Measurements from ENCODE around the gene ADGRB3.
"Not testable (repeated sequence)": the region's sequence is repeated elsewhere in the genome, so short reads cannot be mapped to it uniquely, and the experiment has no call there.

The ADGRB3 gene

DNA sequence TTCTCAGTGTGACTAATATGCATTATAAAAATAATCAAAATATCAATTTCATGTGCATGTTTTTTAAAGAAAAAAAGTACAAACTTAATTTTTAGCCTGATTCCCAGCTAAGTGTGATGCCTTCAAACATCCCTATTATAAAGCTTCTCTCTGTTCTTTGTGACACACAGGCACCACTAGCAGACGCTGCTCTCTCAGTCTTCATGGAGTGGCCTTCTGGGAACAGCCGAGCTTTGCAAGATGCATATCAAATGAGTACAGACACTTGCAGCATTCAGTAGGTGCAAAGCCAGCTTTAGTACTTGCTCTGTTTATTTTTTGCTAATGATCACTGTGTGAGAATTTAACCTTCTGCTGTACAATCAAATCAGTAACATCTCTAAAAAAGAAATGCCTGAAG is 340.0 kb downstream of the ADGRB3 start:
- FAIRE-seq: no peak

DNA sequence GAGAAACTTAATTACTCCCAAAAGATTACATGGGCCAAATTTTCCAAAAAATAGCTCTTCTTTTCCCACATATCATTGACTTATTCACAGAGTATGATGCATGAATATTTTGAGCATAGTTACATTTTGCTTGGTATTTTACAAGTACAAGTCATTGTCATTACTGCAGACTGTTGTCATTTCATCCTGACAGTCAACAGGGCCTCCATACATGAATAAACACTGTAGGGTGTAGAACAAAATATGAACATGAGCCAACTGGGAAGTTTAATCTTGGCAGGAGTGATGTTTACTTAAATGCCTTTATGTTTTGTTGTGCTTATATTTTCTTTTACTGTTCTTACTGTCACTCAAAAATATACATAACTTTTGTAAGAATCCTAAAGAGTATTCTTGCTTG is 340.7 kb downstream of the ADGRB3 start:
- no peak for FAIRE-seq

DNA sequence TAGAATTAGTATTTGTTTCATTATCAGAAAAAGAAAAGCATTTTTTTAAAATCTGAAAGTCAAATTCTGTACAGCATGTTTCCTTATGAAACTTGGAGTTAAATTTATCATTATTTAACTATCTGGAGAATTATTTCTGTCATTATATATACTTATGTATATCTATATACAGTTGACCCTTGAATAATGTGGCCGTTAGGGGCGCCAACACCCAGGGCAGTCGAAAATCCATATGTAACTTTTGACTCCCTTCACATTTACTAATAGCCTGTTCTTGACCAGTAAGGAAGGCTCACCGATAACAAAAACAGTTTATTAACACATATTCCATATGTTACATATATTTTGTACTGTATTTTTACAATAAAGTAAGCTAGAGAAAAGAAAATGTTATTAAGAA is 341.2 kb downstream of the ADGRB3 start:
- FAIRE-seq: no peak

DNA sequence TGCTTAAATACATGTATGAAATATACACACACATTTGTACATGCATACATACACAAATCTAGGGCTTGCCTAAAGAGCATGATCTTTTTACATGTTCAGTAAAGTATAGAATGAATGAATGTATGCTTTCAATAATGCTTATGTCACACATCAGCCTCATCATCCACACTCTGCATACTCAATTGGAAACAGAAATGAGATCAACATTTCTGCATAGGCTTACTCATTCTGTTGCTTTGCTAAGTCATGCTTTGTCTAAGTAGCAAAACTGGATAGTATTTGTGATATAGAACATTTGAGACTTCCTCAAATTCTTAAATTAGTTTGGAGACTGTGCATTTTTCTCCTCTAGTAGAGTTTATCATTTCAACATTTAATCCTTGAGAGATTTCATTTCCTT is 343.3 kb downstream of the ADGRB3 start:
- FAIRE-seq: no peak

DNA sequence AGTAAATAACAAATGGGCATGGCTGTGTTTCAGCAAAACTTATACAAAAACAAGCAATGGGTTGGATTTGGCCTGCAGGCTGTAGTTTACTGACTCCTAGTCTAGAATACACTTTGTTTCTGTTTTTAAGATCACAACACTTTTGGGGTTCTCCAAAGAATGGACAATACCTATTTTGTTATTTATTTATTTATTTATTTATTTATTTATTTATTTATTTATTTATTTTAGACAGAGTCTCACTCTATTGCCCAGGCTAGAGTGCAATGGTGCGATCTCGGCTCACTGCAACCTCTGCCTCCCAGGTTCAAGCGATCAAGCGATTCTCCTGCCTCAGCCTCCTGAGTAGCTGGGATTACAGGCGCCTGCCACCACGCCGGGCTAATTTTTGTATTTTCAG is 346.6 kb downstream of the ADGRB3 start:
- FAIRE-seq: not testable (repeated sequence)

DNA sequence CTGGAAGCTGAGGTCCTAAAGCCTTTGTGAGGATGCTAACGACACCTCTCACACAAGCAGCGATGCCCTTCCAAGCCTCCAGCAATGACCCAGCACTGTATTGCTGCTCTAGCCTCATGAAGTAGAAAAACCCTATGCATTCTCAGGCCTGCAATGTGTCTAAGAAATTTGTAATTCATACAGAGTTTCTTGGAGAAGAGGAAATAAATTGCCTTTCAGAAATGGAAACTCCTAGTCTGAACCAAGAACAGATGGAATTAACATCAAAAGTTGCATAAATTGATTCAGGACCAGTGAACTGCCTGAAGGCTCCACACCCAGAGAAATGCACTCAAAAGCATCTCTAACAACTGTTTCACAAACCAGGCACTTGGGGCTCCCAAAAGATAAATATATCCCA is 353.6 kb downstream of the ADGRB3 start:
- FAIRE-seq: no peak

DNA sequence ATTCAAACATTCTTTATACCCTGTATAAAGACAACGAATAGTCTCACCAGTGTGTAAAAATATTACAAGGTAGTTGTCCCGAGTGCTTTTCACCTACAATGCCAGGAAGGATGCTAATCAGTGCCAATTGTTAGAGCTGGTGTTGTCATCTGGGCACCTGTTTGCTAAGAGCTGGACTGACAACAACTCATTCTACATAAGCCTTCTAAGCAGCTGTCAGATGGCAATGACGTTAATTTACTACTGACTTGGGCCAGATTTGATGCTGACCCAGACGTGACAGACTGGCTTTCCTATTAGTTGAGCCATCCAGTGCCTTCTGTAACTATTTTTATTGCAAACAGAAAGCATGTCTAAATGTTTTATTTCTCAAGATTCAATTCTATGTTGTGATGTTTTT is 355.2 kb downstream of the ADGRB3 start:
- FAIRE-seq: no peak

DNA sequence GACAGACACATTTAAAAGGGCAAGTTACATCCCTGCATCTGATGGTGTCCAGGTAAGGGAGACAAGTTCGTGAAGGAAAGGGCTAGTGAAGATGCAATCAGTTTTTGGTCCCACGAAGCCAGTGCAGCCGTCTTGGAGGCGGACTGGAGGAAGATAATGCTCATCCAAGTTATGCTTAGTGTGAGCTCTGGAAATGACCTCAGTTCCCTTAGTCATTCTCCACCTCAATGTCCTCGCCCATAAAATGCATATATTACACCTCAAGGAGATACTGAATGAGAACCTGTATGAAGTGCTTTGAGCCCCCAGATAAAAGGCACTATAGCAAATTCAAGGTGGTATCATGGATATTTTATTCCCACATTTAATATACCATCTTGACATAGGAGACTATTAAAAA is 358.8 kb downstream of the ADGRB3 start:
- FAIRE-seq: no peak

DNA sequence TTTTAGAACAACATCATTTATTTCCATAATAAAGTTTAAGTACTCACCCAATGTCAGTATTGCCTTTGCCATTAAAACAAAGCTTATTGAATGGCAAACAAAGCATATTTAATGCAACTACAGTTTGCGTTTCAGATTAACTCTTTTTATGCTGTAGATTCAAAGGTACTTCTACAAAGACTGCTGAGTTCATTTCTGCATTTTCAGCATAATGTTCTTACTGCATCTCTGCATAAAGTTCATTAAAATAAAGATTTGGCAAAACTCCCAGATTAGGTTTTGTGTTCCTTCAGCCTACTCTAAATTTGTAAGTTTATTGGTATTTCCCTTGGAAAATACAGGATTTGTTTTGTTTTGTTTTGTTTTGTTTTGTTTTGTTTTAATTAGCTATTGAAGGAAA is 359.4 kb downstream of the ADGRB3 start:
- no peak for FAIRE-seq

DNA sequence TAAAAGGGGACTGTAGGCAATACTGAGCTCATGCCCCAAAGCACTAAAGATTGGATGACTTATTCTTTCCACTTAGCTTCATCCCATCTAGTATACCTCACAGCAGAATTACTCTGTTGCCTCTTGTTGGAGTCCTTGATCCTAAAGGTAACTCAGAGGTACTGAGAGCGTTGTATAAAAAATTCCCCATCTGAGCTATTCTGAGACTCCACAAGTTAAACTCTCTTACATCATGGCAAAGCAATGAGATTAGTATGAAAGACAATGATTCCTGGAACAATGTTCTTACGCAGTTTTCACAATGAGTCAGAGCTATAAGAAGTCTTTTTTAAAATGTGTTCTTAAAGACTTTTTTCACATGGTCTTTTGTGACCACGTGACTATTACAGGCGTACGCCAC is 370.1 kb downstream of the ADGRB3 start:
- no peak for FAIRE-seq

DNA sequence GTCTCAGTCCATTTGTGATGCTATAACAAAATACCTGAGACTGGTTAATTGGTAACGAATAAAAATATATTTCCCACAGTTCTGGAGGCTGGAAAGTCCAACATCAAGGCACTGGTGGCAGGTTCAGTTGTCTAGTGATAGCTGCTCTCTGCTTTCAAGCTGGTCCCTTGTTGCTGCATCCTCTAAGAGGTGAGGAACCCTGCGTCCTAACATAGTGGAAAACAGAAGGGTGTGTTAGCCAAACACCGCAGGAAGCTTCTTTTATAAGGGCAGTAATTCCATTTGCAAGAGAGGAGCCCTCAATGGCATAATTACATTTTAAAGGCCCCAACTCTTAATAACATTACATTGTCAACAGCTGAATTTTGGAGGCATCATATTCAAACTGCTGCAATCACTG is 372.7 kb downstream of the ADGRB3 start:
- FAIRE-seq: no peak

DNA sequence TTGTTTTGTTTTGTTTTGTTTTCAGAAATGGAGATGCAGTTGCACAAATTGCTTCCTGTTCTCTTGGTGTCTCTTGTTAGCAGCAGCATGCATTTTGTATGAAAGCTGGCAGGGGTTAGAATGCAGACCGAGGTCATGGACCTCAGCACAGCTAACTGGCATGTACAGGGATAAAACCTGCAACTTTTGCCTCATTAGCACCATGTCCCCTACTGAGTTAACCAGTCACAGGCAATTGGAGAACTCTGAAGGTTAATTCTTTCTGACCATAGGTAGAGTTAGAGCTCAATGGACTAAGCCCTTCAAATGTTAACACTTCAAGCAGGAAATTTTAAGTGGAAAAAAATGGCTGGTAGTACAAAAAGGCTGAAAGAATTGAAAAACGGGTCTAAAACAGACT is 377.1 kb downstream of the ADGRB3 start:
- FAIRE-seq: no peak

DNA sequence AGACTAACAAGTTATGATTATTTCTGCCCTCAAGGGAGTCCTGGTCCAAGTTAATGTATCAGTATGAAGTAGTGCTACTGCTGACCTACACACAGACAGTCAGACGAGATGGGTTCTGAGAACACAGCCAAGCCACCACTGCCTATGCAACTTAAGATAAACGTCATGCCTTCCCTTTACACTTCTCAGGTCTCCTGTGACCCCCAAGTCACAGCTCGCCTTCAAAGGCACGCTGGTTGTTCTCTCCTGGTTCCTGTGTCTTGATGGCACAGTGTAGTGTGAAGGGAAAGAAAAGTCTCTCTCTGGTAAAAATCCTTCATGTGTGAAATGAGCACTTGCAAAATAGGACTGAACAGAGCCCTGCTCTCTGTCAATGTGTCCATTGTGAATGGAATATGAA is 377.8 kb downstream of the ADGRB3 start:
- FAIRE-seq: no peak

DNA sequence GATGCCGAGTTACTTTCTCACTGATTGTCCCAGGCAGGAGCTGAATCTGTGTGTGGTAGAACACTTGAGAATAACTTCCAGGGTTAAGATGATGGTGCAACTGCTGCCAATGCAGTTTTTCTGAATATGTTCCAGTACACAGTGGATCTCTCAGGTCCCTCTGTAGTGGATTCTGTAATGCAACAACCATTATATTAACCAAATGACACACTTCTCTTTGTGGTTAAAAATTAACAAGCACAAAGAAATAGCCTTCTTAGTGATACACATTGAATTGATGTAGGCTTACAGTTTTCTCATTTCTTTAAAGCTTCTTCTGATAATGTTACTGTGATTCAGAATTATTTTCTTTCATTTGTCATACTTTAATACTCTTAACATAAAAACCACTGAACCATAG is 383.8 kb downstream of the ADGRB3 start:
- FAIRE-seq: no peak

DNA sequence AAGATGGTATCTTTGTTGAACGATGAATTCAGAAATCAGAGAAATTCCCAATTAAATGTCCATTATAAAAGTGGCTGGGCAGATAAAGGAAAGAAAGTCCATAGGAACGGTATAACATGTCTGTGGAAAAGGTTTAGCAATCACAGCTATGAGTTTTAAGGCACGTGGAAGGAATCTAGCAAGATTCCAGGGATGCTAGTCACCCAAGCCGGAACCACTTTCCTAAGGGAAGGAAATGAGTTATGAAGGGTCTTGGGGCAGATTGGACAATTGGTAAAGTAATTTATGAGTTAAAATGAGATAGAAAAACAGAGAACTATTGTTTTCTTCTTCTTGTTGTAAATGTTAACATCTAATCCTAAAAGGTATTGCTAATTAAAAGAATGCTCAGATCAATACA is 384.8 kb downstream of the ADGRB3 start:
- FAIRE-seq: no peak

DNA sequence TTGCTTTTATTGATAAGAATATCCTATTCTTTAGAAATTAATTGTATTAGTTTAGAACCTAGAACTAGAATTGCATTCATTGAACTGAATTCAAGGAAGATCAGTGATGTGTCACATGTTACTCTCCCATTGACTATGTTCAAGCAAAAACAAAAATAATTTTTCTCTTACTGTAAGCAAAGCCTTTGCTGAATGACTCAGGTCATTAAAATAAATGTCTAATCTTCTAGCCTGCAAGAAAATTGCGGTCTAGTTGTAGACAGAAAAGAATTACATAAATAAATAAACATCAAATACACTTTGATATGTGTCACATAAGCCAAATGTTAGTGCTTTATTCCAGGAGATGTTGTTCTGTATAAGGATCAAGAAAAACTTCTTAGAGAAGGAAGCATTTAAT is 387.9 kb downstream of the ADGRB3 start:
- FAIRE-seq: no peak

DNA sequence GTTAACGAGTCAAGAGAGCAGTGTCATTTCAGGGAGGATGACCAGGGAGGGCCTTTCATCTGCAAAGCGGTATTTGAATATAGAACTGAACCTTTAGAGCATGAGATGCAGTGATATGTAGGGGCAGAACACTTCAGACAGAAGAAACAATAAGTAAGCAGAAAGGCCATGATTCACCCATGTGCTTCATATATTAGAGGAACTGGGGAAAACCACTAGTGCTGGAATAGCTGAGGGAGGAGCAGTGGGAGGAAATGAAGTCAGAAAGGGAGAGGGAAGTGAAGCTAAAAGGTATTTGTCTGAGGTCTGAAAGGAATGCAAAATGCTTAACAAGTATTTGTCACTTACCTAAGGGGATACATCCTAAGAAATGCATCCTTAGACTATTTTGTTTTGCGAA is 391.2 kb downstream of the ADGRB3 start:
- FAIRE-seq: no peak

DNA sequence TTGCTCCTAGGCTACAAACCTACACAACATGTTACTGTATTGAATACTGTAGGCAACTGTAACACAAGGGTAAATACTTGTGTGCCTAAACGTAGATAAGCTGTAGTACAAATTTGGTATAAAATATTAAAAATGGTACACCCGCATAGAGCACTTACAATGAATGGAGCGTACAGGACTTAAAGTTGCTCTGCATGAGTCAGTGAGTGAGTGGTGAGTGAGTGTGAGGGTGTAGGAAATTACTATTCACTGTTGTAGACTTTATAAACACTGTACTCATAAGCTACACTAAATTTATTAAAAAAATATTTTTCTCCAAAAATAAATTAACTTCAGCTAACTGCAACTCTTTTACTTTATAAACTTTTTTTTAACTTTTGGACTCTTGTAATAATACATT is 391.6 kb downstream of the ADGRB3 start:
- FAIRE-seq: no peak

DNA sequence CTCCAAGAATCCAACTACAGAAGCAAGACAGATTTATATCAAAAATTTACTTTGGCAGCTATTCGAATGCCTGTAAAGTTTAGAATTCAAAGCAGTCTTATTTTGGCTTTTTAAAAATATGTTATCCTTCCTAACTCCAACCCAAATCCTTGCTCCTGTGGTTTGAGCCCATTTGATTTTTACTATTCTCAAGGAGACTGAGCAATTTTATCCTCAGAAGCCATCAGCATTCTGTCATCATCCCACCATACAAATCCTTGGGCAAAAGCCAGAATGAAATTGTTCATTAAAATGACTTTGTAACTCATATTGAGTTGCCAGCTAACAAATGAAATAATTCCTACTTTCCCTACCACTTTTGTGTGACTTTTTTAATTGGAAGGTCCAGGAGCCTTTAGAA is 392.8 kb downstream of the ADGRB3 start:
- FAIRE-seq: no peak

DNA sequence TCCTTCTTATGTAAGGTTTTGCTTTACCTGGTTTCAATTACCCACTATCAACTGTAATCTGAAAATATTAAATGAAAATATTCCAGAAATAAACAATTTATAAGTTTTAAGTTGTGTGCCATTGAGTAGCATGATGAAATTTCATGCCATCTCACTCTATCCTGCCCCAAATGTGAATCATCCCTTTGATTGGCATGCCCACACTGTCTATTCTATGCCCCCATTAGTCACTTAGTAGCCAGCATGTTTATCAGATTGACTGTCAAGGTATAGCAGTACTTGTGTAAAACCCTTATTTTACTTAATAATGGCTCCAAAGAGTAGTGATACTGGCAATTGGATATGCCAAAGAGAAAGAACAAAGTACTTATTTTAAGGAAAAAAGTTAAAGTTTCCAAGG is 403.8 kb downstream of the ADGRB3 start:
- FAIRE-seq: no peak

DNA sequence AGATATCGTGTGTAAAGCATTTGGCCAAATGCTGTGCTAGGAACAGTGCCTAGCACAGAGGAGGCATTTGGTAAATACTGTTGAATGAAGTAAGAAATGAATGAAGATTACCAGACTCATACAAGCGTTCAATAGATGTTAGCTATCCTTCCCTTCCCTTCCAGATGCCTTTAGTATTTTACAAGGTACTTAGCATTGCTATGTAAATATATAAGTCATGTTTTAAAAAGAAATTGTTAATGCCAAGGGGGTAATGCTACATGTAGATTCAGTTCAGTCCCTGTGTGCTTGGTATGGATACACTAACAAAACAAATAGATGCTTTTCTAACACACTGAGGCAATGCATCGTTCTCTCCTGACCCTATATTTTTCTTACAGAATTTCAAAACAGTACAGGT is 407.2 kb downstream of the ADGRB3 start:
- no peak for FAIRE-seq

DNA sequence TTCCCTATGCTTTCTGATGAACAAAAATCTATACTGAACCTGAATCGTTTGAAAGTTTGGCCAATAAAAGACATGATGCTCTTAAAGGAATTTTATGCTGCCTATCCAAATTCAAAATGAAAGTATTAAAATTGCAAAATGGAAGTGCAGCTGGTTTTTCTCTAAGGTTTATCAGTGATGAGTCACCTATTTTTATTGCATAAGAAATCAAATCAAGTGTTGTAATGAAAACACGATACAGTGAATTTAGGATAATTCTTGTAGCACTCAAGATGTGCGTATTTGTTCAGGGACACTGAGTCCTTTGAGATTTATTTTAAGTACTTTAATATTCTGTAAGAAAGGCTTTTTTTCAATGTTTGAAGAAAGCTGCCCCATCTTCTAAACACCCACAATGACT is 409.5 kb downstream of the ADGRB3 start:
- no peak for FAIRE-seq

DNA sequence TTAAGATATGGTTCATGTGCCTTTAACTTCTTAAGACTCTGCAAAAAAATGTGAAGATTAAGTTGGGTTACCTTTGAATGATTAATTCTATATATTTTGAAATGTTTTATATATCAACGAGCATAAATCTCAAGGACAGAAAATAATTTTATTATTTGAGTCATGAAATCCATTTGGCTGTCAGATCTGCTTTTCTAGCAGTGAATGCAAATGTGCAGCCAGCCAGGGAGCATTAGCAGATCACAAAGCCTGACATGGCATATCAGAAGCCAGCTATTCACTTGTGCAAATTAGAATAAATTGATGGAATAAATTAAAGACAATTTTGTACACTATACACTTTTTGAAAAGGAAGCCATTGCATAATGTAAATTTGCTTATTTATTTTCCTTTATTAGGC is 424.3 kb downstream of the ADGRB3 start:
- no peak for FAIRE-seq

DNA sequence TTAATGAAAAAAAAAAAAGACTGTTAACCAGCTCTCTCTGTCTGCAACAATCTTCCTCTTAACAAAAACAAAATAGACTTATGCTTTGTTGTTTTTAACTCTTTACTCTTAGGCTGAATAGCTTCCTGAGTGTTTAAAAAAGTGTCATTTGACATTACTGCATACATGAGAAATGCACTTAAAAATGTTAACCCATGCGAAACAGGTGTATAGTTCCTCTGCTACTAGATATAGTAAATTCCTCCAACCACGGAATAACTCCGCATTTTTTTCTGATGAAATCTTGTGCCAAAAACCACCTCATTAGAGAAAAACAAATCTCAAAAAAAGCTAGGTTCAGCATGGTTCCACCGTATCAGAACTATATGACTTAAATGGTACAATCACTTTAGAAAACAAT is 426.0 kb downstream of the ADGRB3 start:
- no peak for FAIRE-seq

DNA sequence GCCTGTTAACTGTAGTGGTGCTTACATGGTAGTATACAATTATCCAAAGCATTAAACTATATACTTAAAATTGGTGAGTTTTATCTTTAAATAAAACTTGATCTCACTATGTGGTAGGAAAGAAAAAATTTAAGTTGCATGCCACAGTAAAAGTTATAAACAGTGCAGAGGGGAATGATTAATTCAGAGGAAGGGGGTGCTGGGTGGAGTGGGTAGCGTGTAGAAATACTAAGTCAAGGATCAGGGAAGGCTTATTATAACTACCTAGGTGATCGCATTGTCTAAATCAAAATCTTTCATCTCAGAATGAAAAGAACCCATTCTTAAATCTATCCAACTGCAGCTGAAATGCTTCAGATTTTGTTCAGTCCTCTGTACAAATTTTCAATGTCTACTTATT is 428.3 kb downstream of the ADGRB3 start:
- no peak for FAIRE-seq

DNA sequence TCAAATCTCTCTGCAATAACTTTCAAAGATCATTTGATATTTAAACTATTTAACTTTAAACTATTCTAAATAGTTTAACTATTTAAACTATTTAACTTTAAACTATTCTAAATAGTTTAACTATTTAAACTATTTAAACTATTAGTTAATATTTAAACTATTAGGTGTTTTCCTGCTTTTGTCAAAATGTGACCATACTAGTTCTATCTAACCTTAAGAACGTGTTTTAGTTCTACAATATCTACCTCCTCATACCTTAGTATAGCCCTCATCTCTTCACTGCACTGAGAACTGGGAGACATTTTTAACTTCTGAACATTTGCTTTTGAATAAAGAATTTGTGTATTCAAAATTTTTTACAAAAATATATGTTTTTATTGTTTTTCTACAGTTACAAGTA is 429.1 kb downstream of the ADGRB3 start:
- FAIRE-seq: peak; percentile 80
